Measurements from ENCODE around the gene RNF217. TPM values are rescaled to one million over a fixed set of nuclear protein-coding genes. Genes with fewer than 3 reads are reported as not detected.

RNF217 gene
- total RNA-seq, 1 donor from 2014 or later = 14.1 TPM

DNA sequence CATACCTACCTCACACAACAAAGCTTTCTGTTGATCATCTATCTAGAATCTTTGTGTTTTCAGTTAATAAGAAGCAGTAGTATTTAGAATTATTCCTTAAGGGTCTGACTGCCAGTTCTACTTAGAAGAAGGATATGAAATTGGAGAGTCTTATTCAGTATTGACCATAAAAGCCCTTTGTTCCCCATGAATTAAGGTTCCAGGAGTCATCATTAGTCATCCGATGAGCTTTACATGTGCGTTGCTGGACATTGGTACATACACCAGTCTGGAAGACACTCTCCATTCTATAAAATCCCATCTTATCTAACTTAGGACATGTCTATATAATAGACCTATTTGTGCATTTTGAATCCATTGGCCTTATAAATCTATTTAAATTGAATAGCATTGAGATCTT is 34.4 kb upstream of the RNF217 start:
- no peak for DNase-seq
- H3K4me1 ChIP-seq = no peaks in the 10 kb centered on the region
- H3K27ac ChIP-seq (replicated peaks) = no peak overlapping the region
- intact Hi-C loops (cut with micrococcal nuclease) = no loop called here
- no peaks in the 10 kb centered on the region for H3K27me3 ChIP-seq (ENCODE audit: low read depth)
- TF ChIP-seq, protein P1, sequence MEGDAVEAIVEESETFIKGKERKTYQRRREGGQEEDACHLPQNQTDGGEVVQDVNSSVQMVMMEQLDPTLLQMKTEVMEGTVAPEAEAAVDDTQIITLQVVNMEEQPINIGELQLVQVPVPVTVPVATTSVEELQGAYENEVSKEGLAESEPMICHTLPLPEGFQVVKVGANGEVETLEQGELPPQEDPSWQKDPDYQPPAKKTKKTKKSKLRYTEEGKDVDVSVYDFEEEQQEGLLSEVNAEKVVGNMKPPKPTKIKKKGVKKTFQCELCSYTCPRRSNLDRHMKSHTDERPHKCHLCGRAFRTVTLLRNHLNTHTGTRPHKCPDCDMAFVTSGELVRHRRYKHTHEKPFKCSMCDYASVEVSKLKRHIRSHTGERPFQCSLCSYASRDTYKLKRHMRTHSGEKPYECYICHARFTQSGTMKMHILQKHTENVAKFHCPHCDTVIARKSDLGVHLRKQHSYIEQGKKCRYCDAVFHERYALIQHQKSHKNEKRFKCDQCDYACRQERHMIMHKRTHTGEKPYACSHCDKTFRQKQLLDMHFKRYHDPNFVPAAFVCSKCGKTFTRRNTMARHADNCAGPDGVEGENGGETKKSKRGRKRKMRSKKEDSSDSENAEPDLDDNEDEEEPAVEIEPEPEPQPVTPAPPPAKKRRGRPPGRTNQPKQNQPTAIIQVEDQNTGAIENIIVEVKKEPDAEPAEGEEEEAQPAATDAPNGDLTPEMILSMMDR (IDR thresholded peaks at IDR 0.05; ENCODE audit: borderline replicate concordance) = no peak
- H3K4me3 ChIP-seq = no peak overlapping the region
- H3K36me3 ChIP-seq = no peaks in the 10 kb centered on the region
- no peaks in the 10 kb centered on the region for H3K9me3 ChIP-seq (replicated peaks)

DNA sequence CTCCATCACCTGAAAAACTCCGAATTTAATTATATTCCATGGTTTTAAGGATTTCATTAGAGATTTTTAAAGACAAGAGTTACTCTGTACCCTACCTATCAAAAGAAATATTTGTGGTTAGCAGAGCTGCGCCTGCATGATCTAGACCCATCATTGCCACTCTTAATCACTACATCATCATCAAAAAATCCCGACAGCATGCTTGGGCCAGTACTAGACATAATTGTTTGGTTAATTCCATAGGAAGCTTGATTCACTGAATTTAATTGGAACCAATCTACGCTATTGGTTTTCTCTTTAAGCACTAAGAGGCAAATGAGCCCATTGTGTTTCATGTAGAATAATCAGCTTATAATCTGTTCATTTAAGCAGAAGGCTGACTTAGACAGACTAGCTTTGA is 33.4 kb upstream of the RNF217 start:
- H3K9me3 ChIP-seq (replicated peaks) = no peaks in the 10 kb centered on the region
- intact Hi-C loops (cut with micrococcal nuclease) = no loop called here
- no peaks in the 10 kb centered on the region for H3K4me1 ChIP-seq
- DNase-seq = no peak
- TF ChIP-seq, protein P1 (IDR thresholded peaks at IDR 0.05; ENCODE audit: borderline replicate concordance) = no peak
- no peak overlapping the region for H3K4me3 ChIP-seq
- H3K27ac ChIP-seq (replicated peaks) = no peak overlapping the region
- no peaks in the 10 kb centered on the region for H3K27me3 ChIP-seq (ENCODE audit: low read depth)
- no peaks in the 10 kb centered on the region for H3K36me3 ChIP-seq

DNA sequence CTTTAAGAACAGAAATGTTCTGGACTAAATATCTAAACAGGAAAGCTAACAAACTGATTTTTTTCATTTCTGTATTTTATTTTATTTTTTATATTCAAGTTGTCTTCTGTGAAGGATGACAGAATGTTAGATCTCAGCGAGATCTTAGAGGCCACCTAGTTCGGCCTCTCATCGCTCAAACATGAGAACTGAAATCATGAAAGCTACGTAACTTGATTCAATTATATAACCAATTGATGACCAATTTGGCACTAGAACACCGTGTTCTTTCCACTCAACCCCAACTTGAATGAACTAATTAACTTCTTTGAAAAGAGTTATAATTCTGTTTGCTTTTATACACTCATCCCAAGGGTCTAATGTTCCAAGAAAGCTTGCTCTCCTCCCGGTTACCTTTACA is 24.6 kb upstream of the RNF217 start:
- DNase-seq = no peak
- Histone ChIP-seq H3K9me3 (replicated peaks) (no peaks in the 10 kb centered on the region), H3K4me3 (no peak overlapping the region), H3K27ac (replicated peaks) (no peak overlapping the region), H3K36me3 (no peaks in the 10 kb centered on the region), H3K27me3 (ENCODE audit: low read depth) (no peaks in the 10 kb centered on the region), H3K4me1 (no peaks in the 10 kb centered on the region)
- intact Hi-C loops (cut with micrococcal nuclease) = no loop called here
- TF ChIP-seq, protein P1 (IDR thresholded peaks at IDR 0.05; ENCODE audit: borderline replicate concordance) = no peak

DNA sequence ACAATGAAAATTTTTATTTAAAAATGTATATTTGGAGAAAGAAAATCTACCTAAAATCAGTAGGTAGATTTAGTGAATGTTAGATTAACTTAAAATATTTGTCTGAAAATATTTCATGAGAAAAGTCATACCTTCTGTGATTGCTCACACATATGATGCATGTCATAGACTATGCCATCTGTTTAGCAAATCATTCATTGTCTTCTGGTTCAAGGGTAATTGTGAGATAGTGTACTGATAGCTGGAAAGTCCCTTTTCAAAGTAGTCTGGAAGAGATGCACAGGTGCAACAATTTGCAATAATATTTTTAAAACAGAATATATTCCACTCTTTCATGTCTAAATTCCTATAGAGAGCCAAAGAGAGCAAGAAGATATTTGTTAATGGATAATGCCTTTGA is 21.0 kb upstream of the RNF217 start:
- Histone ChIP-seq H3K4me3 (no peak overlapping the region), H3K36me3 (no peaks in the 10 kb centered on the region), H3K27me3 (ENCODE audit: low read depth) (no peaks in the 10 kb centered on the region), H3K9me3 (replicated peaks) (no peaks in the 10 kb centered on the region), H3K27ac (replicated peaks) (no peak overlapping the region), H3K4me1 (no peaks in the 10 kb centered on the region)
- intact Hi-C loops (cut with micrococcal nuclease) = no loop called here
- TF ChIP-seq, protein P1 (IDR thresholded peaks at IDR 0.05; ENCODE audit: borderline replicate concordance) = no peak
- no peak for DNase-seq

DNA sequence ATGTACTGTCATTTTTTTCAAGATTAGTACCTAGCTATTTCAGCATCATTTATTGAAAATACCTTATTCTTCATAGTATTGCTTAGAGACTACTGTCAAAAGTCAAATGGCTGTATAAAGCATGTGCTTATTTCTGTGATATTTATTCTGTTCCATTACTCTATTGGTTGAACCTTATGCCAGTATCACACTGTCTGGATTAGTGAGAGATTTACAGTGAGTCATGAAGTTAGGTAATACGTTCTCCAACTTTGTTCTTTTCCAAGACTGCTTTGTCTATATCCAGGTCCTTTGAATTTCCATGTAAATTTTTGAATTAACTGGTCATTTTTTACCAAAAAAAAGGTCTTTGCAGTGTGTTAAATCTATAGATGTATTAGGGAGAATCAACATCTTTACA is 18.6 kb upstream of the RNF217 start:
- no peaks in the 10 kb centered on the region for H3K27me3 ChIP-seq (ENCODE audit: low read depth)
- TF ChIP-seq, protein P1 (IDR thresholded peaks at IDR 0.05; ENCODE audit: borderline replicate concordance) = no peak
- H3K4me1 ChIP-seq = no peaks in the 10 kb centered on the region
- no peak for DNase-seq
- H3K36me3 ChIP-seq = no peaks in the 10 kb centered on the region
- H3K27ac ChIP-seq (replicated peaks) = no peak overlapping the region
- intact Hi-C loops (cut with micrococcal nuclease) = no loop called here
- H3K4me3 ChIP-seq = no peak overlapping the region
- H3K9me3 ChIP-seq (replicated peaks) = no peaks in the 10 kb centered on the region

DNA sequence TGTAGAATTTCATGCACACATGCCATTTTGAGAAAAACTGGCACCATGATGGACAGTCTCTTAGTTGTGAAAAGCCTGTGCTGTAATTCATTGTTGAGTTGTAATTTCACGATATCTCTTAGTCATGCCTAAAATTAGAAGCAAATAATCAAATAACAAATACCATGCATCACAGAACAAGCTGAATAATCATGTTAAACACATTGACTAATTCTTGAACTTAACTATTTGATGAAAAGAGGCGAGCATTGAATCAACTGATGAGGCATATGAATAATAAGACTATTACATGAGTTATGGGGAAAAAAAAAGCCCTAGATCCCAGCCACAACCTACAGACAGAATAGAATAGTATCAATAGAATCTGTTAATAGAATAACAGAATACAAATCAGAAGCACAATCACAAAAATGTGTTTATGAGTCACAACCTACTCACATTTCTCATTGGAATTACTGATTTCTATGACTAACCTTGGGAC is 14.2 kb upstream of the RNF217 start:
- intact Hi-C loops (cut with micrococcal nuclease) = no loop called here

More for the DNA sequence above, 14.2 kb upstream of the RNF217 start:
- no peaks in the 10 kb centered on the region for H3K9me3 ChIP-seq (replicated peaks)
- TF ChIP-seq, protein P1 (IDR thresholded peaks at IDR 0.05; ENCODE audit: borderline replicate concordance) = no peak
- no peaks in the 10 kb centered on the region for H3K4me1 ChIP-seq
- DNase-seq = no peak
- no peak overlapping the region for H3K4me3 ChIP-seq
- H3K36me3 ChIP-seq = no peaks in the 10 kb centered on the region
- H3K27ac ChIP-seq (replicated peaks) = no peak overlapping the region
- no peaks in the 10 kb centered on the region for H3K27me3 ChIP-seq (ENCODE audit: low read depth)
